ENCODE results near the gene SH3PXD2A. TPM values are rescaled to one million over a fixed set of nuclear protein-coding genes. Genes with fewer than 3 reads are reported as not detected.

Gene SH3PXD2A
- total RNA-seq, 1 experiment from 2014 or later: 4.5 TPM

DNA sequence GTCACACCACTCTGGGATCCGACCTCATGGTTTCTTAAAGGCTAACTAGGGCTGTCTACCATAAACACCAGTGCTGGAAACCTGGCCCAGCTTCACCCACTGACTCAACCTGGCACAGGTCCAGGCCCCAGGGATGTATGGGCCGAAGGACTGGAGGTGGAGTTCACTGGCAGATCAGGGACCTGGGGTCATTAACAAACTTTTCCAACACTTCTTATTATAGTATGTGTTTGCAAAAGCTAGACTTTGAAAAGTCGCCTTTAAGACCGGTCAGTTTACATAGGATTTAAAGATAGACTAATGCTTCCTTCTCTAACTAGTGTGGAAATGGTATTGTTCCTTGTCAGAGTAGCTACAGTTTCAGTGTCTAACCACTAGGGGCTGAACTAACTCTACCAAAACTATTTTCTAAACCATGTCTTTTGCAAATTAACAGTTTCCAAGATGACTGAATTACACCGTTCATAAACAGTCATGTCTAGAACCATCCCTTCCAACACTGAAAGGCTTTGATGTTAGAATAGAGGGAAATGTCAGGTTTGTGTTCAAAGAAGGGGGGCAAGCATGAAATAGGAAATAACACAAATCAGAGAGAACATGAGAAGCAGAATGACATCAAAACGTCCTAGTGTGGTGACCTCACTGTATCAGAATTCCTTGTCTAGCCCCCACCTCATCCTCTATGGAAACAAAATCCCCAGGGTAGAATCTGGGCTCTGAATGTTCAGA lies 32.9 kb upstream of the SH3PXD2A start:
- no peak overlapping the region for H3K27ac Mint-ChIP-seq
- Histone ChIP-seq H3K27me3 (ENCODE audit: insufficient read depth, low read length) (no peaks in the 10 kb centered on the region), H2BK15ac (ENCODE audit: low read depth, low read length) (no peak overlapping the region), H3K14ac (ENCODE audit: insufficient read depth, low read length) (no peak overlapping the region), H3K79me1 (ENCODE audit: insufficient read depth, low read depth, low read length, poor library complexity, severe bottlenecking) (no peaks in the 10 kb centered on the region), H2AFZ (ENCODE audit: low read length) (no peak overlapping the region), H2BK120ac (ENCODE audit: low read depth, low read length, poor library complexity, severe bottlenecking) (no peak overlapping the region), H3K9me3 (ENCODE audit: control insufficient read depth, low read depth, low read length) (no peaks in the 10 kb centered on the region), H3K79me2 (ENCODE audit: insufficient read depth, low read length) (no peaks in the 10 kb centered on the region), H2AK5ac (ENCODE audit: insufficient read length, low read length) (no peak overlapping the region), H3K4ac (ENCODE audit: low read depth, low read length) (no peak overlapping the region), H4K91ac (ENCODE audit: insufficient read length, low read depth, low read length) (no peak overlapping the region), H2BK5ac (ENCODE audit: insufficient read length, low read length) (no peak overlapping the region), H4K20me1 (ENCODE audit: control insufficient read depth, insufficient read depth, insufficient read length) (no peaks in the 10 kb centered on the region), H2BK12ac (ENCODE audit: insufficient read length, low read depth, low read length) (no peak overlapping the region), H2BK20ac (ENCODE audit: low read depth, low read length, poor library complexity, severe bottlenecking) (no peak overlapping the region), H3K4me1 (ENCODE audit: insufficient read depth, low read length) (no peaks in the 10 kb centered on the region), H3K56ac (ENCODE audit: insufficient read length, low read depth, low read length) (no peak overlapping the region), H4K8ac (replicated peaks; ENCODE audit: insufficient read length, low read depth, low read length) (no peak overlapping the region), H3K27ac (ENCODE audit: insufficient read length, low read depth, low read length) (no peak overlapping the region), H3K9ac (ENCODE audit: extremely low read depth, insufficient read length, low read length) (no peak overlapping the region), H3K23ac (ENCODE audit: insufficient read length, low read depth, low read length) (no peak overlapping the region), H3K4me2 (ENCODE audit: insufficient read depth, insufficient read length, low read length) (no peak overlapping the region), H4K5ac (ENCODE audit: insufficient read length, low read depth, low read length) (no peak overlapping the region), H3K23me2 (ENCODE audit: insufficient read length, low read depth, low read length, poor library complexity, severe bottlenecking) (no peaks in the 10 kb centered on the region), H3K18ac (ENCODE audit: insufficient read length, low read depth, low read length) (no peak overlapping the region), H3T11ph (ENCODE audit: low read length) (no peak overlapping the region)
- WGBS (ENCODE audit: extremely low coverage, insufficient read length, low lambda C conversion rate): no CpG with 5 or more reads among the region's 6 CpGs
- no peaks in the 10 kb centered on the region for H3K27me3 Mint-ChIP-seq (ENCODE audit: low read depth)
- DNase-seq: no peak
- TF ChIP-seq, protein P1, sequence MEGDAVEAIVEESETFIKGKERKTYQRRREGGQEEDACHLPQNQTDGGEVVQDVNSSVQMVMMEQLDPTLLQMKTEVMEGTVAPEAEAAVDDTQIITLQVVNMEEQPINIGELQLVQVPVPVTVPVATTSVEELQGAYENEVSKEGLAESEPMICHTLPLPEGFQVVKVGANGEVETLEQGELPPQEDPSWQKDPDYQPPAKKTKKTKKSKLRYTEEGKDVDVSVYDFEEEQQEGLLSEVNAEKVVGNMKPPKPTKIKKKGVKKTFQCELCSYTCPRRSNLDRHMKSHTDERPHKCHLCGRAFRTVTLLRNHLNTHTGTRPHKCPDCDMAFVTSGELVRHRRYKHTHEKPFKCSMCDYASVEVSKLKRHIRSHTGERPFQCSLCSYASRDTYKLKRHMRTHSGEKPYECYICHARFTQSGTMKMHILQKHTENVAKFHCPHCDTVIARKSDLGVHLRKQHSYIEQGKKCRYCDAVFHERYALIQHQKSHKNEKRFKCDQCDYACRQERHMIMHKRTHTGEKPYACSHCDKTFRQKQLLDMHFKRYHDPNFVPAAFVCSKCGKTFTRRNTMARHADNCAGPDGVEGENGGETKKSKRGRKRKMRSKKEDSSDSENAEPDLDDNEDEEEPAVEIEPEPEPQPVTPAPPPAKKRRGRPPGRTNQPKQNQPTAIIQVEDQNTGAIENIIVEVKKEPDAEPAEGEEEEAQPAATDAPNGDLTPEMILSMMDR (conservative IDR thresholded peaks at IDR 0.05): peak; percentile 87
- H3K36me3 Mint-ChIP-seq (ENCODE audit: insufficient read depth in 1 of 3, low read depth in 3 of 3): peaks cover 0 to 9% (median 0%) of the 10 kb centered on the region in 3 experiments; a peak in 5 of 7 replicates
- no peak overlapping the region for H3K4me3 Mint-ChIP-seq
- H3K9me3 Mint-ChIP-seq: no peaks in the 10 kb centered on the region
- H3K4me1 Mint-ChIP-seq: no peaks in the 10 kb centered on the region

Measured in H9 (cell line).